ENCODE measurements around the gene C11orf21.

Gene C11orf21

DNA sequence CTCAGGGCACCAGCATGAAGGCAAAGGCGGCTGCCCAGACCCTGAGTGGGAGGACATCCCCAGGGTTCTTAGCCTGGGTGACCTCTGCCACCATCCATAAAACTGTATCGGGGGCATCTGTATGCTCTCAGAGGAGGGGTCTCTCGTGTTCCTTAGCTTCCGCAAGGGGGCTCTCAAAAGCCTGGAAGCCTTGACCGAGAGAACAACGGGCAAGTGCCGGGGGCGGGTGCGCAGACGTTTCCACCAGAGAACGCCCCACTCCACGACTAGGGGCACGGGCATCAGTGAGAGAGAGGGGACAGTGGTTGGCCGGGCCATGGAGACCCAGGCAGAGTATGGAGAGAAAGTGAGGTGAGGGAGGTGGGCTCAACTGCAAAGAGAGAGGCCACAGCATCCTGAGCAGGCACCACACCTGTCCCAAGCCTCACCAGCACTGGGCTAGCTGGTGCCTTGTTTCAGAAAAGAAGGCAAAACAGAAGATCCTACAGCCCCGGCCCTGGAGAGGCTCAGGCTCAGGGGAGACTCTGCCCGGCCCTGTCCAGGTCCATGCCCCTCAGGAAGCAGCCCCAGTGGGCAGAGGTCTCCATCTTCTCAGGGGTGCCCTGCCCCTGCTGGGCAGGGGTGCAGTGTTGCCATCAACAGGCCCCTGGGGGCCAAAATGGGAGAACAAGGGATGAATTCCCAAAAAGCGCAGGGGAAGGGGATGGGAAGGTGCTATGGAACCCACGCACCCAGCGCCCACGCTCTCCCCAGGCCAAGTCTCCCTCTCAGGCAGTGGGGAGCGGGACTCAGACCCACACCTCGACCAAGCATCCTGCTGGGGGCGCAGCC, 6.0 kb upstream of the C11orf21 start:
- no peak for DNase-seq

GRCh38 chr11:2306877-2307500, 5.3 kb upstream of the C11orf21 start:
- no peak for DNase-seq

- DNase-seq = no peak
Observed at GRCh38 chr11:2306452-2306823, 4.7 kb upstream of the C11orf21 start.

DNA sequence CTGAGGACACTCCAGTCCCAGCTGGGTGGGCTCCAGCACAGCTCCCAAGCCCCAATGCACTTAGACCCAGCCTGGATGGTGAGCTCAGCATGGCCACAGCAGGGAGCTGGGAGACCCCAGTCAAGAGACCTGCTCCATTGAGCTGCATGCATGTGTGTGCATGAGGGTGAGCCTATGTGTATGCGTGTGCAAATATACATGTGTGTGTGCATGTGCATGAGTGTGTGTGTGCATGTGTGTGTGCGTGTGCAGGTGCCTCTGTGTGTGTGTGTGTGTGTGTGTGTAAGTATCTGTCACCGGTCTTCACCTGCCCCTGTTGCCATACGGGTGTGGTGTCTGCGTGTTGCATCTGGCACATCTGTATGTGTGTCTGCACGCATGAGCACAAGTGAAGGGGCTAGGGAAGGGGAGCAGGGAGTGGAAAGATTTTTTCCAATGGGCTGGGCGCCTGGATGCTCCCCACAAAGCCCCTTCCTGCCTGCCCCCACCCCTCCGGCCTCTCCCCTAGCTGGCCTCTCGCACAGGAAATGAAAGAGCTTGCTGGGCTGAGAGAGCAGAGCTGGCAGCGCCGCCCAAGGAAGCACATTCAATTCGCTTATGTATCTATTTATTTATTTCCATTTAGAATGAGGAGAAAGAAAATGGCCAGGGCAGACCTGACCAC, 4.2 kb upstream of the C11orf21 start:
- no peak for DNase-seq

DNA sequence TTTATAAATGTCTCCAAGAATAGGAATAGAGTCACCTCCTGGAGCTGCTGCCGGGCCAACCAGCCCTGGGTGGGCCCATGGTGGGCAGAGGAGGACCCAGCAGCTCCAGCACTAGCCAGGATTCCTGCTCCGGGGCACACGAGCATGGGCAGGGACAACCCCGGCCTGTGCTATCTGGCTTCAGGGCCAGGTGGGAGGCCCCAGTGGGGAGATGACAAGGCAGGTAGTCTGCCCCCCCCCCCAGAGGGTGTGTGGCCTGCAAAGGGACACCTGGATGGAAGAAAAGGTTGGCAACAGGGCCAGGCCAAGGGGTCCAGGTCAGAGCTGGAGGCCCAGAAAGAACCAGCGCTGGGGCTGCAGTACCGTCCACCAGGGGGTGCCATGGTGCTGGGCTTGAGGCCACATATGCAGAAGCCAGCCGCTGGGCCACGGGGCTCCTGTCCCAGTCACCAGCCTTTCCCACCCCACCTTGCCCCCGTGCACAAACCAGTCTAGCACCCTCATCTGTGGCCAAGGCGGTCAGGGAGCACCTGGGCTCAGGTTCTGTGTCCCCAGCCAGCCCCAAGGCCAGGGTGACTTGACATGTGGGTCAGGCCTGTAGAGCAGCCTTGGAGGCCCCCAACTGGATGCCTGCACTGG, 3.5 kb upstream of the C11orf21 start:
- DNase-seq = no peak

DNA sequence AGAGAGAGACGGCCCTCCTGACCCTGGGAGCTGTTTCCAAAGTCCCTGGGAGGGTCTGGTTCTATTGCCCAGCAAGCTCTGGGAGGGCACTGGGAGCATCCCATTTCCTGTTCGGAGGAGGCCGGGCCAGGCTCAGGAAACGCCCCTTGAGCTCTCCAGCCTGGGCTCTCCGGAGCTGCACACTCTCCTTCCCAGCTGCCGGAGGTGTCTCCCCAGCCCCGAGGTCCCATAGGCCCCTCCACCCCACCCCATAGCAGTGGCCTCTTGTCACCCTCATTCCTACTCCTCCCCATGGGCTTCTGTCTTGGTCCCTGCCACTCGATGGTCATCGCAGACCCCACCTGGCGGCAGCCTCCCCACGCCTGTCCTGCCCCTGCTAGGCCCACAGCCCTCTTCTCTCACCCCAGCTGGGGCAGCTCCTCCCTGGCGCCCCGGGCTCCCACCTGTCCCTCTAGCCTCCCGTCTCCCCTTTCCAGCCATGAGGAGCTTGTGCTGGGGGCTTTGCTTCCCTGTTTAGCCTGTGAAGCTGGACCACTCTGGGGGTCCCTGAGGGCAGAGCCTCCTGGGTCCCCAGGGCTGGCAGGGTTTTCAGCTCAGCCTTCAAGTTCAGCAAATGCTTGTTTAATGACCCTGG, 2.9 kb upstream of the C11orf21 start:
- no peak for DNase-seq

DNA sequence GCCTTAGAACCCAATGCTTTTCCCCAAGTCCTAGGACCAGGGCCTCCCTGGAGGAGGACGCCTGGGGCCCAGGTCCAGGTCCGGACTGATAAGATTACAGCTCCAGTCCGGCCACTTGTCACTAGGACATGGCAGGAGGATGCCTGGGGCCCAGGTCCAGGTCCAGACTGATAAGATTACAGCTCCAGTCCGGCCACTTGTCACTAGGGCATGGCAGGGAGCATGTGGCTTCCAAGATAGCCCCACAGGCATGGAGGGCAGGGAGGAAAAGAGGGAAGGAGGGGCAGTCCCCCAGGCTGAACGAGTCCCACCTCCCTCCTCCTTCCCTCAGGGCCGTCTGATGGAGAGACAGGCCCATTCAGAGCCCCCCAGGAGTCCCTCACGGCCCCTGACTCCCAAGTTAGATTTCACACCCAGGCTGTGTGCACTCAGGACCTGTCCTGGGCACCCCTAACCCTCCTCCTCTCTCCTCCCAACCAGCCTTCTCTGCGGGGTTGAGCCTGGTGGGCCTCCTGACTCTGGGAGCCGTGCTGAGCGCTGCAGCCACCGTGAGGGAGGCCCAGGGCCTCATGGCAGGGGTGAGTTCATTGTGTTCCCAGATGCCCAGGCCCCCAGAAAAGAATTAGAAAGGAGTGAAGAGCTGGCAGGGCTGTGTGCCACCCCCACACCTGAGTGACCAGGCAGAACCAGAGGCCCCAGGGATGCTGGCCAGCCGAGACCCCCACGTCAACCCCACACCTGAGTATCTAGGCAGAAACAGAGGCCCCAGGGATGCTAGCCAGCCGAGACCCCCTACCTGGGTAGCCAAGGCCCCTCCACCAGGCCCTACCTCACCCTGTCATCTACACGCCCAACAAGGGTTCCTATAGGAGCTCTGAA, 2.1 kb upstream of the C11orf21 start:
- no peak for DNase-seq

GRCh38 chr11:2302896-2303626, 1.3 kb upstream of the C11orf21 start:
- no peak for DNase-seq

DNA sequence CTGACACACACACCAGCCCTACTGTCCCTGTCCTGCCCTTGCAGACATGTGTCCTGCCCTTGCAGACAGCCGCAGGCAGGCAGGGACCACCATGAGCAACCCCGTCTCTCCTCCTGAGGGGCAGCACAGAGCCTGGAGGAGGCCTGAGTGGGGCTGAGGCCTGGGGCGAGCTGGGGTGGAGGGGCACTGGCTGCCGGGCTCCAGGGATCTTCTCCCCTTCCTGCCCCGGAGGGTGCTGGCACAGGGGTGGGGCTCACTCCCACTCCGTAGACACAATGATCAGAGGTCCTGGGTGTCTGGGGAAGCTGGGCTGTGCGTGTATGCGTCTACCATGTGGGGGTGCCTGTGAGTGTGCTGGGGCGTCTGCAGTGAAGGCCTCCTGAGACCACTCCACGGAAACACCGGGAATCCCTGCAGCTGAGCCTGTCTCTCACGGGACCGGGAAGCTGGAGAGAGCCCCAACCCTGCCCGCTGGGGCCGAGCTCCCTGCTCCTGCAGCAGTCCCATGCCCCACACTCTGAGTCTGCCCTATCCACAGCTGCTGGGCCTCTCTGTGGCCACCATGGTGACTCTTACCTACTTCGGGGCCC, 683 bp upstream of the C11orf21 start:
- DNase-seq = no peak

DNA sequence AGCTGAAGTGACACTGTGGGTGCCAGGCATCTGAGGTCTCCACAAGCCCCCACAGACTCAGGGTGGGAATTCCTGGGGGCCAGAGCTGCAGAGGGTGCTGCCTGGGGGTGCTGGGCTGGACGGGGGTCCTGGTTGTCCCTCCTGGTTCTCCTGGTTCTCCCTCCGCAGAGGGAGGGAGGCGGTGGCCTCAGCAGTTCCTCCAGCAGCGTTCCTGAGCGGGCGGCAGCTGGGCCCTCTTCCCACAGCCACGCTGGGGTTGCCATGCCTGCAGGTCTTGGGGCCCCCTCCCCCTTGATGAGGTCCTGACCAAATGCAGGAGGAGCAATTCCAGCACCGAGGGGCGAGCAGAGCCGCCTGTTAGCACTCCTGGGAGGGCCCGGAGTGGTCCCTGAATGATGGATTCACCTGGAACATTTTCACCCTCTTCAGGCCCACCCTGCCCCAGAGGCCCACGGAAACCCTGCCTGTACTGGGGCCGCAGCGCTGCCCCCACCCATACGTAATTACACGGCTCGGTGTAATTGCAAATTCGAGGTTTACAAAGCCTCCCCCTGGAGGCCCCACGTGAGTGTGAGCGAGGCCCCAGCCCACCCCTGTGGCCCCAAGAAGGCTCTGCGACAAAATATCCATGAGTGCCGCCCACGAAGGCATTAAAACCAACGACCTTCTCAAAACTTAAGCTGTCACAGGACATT, 635 bp downstream of the C11orf21 start:
- no peak for DNase-seq

DNA sequence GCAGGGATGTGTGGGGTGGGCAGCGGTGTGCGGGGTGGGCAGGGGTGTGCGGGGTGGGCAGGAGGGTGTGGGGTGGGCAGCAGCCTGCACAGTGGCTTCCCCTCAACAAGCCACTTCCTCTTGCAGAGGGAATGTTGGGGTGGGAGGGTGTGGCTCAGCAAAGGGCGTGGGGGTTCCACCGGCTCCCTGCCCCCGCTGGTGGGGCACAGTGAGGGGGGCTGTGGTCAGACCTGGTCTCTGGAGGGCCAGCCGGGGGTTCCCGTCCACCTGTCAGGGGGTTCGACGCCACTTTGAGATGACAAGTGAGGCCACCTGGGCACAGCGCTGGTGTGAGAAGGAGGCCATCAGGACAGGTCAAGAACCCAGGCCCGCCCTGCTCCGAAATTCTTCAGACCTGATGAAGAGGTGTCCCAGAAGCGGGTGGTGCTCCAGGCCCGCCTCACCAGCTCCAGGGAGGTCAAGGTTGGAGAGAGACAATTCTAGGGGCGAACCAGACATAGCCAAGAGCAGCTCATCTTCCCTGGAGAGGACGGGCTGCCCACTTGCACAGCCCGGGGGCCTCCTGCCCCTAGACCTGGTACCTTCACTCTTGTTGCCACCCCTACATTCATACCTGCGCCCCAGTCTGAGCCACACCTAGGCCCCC, 1.3 kb downstream of the C11orf21 start:
- no peak for DNase-seq

GRCh38 chr11:2299773-2300172, 1.9 kb downstream of the C11orf21 start:
- no peak for DNase-seq

- DNase-seq = no peak
Observed at GRCh38 chr11:2298795-2299761, 2.6 kb downstream of the C11orf21 start.

DNA sequence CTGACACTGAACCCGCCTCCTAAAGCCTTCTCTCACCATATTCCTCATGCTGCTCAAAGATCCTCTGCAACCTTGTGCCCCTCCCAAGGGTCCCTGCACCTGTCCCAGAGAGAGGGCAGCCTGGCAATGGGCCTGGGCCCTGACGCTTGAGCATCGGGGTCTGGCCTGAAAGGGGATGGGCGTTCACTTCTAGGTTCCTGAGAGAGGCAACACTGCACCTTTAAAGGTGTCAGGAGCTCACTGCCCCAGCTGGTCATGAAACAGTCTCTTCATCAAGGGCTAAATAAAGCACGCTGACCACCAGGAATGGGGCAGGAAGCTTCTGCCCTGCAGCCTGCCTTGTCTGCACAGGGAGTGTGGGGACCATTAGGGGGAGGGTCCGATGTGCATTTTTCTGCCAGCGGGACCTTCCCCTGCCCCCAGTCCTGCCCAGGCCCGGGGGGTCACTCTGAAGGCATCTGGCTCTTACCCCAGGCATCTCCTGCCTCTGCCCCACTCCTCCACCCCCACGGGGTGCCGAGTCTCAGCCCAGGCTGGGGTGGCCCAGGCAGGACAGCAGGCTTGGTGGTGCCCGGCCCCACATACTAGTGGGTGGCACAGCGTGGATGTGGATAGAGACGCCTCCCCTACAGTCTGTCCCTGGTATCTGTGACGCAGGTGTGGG, 3.5 kb downstream of the C11orf21 start:
- no peak for DNase-seq

DNA sequence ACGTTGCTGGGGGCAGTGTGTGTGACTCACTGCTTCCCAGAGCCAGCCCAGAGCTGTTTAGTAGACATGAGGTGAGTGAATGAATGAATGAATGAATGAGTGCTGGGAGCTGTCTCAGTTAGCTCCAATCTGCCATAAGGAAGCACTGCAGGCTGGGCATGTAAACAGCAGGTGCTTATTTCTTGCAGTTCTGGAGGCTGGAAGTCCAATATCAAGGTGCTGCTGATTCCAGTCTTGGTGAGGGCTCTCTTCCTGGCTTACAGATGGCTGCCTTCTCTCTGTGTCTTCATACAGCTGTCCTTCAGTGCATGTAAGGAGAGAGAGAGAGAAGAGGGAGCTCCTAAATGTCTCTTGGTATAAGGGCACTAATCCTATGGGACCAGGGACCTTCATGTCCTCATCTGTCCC, 4.1 kb downstream of the C11orf21 start:
- DNase-seq = no peak

- no peak for DNase-seq
Observed at GRCh38 chr11:2296913-2297622, 4.7 kb downstream of the C11orf21 start.
